ENCODE results near the gene TNFSF13B. TPM values are rescaled to one million over a fixed set of nuclear protein-coding genes. Genes with fewer than 3 reads are reported as not detected.
A peak's percentile ranks its signal among the peaks of the same experiment; 100 is the strongest.
"Not testable (repeated sequence)": the region's sequence is repeated elsewhere in the genome, so short reads cannot be mapped to it uniquely, and the experiment has no call there.

The TNFSF13B gene
- polyA plus RNA-seq, 1 donor: 3.2 TPM

DNA sequence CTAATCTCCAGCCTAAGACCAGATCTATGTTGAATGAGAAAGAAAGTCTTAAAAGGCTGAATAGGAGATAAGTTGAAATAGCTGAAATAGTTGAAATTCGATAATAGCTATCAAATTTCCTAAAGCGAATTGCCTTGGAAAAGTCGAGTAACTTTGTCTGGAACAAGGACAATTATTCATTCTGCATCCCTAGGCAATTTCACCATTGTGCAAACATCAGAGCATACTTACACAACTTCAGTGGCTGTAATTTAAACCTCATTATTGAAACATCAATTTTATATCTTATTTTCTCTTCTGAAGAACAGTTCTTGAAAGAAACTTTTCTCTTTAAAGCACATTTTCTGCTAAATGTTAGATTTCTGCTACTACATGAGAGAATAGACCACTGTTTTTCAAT, 13.6 kb downstream of the TNFSF13B start:
- no peak for DNase-seq

DNA sequence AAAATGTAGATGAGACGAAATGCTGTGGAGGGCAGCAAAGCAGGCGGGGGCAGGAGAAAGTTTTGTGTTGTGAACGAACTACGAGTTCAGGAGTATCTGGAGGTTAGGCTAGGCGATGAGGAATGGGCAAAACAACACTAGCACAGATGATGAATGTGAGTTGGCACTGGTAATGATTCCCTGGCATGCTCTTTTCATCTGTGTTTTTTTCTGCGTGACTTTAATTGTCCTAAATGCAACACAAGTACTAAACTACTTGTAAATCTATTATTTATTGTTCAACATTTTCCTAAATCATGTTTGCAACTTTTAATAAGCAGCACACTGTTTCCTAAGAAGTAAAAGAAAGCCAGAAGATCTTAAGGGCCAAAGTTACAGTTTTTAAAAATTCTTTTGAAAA, 19.2 kb downstream of the TNFSF13B start:
- DNase-seq: no peak

DNA sequence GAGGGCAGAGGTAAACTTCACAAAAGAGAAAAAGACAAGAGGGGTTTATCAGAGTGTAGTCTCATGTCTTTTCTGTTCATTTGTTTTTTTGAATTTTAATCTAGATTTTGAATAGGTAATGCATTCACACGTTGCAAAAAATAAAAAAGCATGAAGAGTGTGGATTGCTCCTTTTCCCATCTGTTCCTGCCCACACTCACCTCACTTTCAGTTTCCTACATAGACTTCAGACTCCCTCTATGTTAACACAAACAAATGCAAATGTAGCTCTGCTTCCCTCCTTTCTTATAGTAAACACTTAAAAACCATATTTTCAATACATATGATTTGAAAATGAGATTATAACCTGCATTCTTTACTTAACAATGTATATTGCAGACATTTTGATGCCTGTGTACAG, 20.3 kb downstream of the TNFSF13B start:
- no peak for DNase-seq

DNA sequence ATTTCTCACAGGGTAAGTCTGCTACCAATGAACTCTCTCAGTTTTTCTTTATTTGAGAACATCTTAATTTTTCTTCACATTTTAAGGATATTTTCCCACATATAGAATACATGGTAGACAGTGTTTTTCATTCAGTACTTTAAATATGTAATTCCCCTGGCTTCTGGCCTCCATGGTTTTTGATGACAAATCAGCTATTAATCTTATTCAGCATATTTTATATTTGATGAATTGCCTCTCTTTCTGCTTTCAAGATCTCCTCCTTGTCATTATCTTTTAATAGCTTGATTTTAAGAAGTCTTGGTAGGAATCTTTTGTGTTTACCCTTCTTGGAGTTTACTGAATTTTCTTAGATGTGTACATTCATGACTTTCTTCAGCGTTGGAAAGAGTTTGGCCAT, 27.6 kb downstream of the TNFSF13B start:
- DNase-seq: no peak

DNA sequence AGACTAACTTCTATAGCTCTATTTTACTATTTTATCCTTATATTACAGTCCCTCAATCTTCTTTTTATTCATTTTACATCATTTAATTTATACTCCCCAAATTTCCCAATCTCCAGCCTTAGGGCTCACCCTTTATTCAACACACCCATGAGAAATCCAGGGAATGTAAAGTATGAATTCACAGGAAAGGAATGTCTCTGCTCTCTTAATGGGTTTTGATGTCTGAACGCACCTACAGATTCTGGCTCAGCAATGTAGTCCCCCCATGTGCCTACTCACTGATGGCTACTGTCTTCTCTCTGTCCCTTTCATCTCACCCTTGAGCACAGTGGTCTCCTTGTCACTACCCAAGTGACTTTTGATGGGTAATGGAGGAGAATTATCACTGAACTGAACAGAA, 32.8 kb downstream of the TNFSF13B start:
- DNase-seq: no peak

DNA sequence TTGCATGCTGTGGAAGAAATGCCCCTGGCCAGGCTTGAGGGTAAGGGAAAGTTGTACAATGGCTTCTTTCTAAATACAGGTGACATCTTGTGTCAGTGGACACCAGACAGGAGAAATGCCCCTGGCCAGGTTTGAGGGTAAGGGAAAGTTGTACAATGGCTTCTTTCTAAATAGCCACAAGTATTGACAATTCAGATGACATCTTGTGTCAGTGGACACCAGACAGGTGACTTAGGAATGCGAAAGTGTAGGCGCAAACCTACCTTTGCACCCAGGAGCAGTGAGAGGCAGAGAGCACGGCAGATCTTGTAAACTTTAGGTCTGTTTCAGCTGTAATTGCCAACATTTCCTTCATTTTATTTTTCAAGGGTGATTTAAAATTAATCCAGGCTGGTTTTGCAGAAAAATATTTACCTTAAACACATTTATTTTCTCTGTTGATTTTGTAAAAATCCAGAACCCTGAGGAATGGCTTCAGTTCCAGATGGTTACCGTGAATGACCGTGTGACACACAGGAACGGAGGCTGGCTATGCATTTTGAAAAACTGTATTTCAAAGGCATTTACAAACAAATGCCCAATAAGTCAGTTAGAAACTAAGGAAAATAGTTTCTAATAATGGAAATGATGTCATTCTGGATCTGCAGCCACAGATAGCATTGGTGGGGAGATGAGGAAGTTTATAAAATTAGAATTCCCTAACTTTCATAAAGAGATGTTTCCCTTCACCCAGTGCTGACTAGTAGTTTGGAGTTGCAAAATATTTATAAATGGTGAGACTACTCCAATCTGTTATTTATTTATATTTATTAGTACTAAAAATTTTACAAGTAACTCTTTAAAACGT, 34.9 kb downstream of the TNFSF13B start:
- DNase-seq: no peak

DNA sequence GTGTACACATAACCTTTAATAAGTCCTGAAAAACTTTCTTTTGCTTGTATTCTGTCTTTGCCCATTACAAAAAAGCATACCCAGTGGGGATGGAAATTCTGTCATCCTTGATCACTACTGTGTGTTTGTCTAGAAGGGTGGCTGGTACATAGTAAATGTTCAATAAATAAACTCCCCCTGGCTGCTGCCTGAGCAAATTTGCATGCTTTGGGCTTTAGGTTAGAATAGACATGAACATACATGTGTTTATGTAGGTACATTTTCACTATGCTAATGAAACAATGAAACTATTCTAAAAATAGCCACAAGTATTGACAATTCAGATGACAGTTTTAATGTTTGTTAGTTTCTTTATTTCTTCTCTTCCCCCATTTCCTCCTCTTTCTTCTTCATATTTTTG, 36.1 kb downstream of the TNFSF13B start:
- DNase-seq: no peak

DNA sequence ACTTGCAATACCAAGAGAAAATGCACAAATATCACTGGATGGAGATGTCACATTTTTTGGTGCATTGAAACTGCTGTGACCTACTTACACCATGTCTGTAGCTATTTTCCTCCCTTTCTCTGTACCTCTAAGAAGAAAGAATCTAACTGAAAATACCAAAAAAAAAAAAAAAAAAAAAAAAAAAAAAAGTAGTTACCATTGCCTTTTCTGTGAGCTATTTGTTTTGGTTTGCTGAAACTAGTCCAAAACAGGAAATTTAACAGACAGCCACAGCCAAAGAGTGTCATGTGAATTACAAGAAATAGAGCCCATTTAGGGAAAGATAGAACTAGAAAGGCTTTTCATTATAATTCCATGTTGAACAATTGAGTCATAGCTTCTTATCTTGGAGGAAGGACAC, 37.3 kb downstream of the TNFSF13B start:
- DNase-seq: no peak

DNA sequence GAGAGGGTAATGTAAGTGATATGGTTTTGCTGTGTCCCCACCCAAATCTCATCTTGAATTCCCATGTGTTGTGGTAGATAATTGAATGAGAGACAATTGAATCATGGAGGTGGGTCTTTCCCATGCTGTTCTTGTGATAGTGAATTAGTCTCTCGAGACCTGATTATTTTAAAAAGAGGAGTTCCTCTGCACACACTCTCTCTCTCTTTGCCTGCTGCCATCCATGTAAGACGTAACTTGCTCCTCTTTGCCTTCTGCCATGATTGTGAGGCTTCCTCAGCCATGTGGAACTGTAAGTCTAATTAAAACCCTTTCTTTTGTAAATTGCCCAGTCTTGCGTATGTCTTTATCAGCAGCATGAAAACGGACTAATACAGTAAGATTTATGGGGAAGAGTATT, 42.1 kb downstream of the TNFSF13B start:
- not testable (repeated sequence) for DNase-seq

DNA sequence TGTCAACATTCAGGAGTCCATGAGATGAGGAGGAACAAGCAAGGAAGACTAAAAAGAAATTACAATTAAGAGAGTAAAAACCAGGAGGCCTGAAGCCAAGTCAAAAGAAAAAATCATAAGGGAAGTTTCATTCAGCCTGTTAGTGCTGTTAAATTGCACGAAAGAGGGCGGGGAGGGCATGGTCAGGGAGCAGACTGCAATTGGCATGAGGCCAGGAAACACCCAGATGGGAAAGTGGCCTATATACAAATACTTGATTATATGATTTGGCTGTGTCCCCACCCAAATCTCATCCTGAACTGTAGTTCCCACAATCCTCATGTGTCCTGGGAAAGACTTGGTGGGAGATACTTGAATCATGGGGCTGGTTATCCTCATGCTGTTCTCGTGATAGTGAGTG, 43.9 kb downstream of the TNFSF13B start:
- DNase-seq: no peak

DNA sequence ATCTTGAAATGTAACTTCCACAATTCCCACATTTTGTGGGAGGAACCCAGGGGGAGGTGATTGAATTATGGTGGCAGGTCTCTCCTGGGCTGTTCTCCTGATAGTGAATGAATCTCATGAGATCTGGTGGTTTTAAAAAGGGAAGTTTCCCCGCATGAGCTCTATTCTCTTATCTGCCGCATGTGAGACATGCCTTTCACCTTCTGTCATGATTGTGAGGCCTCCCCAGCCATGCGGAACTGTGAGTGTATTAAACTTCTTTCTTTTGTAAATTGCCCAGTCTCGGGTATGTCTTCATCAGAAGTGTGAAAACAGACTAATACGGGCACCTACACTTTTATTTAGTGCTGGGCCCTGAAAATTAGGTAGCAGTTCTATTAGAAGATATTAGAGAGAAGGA, 45.8 kb downstream of the TNFSF13B start:
- no peak for DNase-seq

DNA sequence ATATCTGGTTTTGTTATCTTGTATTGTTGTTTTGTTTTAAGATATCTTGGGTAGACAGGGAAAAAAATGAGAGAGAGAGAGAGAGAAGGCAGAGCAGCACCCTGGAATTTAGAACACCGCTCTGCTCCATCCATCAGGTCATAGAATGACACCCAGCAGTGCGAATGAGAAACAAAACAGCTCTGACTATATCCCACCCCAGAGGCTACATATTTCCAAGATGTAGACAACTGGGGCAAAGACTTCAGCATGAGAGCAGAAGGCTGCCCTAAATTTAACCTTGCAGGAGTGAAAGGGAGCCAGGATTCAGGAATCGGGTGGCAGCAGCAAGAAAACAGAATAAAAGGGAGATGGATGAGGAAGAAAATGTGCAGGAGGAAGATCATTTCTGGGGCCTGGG, 46.5 kb downstream of the TNFSF13B start:
- DNase-seq: no peak

DNA sequence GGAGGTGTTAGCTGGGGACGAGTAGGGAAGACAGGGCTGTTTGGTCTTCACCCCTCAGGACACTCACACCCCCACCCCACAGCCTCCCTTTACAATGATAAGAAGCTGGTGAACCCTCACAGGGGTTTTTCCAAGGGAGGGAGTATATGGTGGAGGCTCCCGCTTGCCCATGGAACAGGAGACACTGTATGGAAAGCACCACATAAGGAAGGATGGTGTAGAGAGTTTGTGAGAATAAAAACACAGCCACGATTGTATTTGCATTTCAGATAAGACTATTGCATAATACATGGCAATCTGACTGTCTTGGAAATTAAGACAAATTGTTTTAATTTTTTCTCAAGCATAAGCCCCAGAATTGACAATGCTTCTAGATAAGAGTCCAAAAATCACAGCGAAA, 46.9 kb downstream of the TNFSF13B start:
- DNase-seq: no peak

DNA sequence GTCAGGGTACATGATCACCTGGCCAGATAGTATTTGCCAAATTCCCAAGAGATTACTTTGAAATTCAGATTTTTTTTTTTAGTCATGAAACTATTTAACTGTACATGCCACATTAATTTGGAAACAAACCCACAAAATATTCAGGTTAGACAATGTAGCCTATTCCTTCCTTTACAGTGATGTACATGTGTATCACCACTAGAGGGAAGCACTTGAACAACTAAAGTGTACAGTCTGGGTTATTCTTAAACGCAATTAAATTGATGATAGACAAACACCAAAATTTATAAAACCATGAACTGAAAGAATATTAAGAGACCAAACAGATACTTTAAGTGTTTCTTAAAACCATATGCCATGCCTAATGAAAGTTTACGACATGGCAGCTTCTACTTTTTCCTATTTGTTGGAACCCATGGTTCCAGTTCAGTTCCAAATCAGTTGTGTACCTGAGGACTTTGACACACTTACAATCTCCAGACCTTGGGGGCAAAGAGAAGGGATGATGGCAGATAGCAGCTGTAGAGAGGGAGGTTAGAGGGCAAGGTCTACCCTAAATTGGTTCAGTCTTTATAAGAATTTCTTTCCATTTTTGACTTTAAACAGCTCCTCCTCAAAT, 52.8 kb downstream of the TNFSF13B start:
- peak; percentile 19 for DNase-seq

DNA sequence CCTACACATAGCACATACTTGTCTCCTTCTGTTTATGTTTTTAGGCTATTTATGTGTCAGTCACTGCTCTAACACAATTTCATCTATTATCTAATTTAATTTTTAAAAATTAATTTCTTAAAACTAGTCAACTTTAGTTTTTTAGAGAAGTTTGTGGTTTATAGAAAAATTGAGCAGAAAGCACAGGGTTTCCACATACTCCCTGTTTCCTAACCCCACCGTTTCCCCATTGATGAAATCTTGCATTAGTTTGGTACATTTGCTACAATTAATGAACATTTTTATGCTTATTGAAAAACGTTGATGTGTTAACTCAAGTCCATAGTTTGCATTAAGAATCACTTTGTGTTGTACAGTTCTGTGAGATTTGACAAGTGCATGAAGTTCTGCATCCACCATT, 53.5 kb downstream of the TNFSF13B start:
- no peak for DNase-seq

DNA sequence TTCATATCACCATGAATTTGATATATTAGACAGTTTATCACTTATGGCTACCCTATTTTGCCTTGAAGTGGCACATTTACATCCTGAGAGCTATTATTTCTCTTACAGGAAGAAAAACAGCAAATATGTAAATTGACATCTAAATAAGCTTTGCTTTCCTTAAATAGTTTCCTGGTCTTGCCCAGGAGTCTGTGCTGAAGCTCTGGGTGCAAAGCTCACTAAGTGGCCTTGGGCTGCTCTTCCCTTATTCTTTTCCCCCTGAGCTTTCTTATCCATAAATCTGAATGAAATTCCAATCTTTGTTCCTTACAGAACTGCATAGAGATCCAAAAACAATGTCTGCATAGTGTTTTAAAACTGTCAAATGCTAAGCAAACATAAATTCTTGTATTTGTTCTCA, 56.3 kb downstream of the TNFSF13B start:
- no peak for DNase-seq

DNA sequence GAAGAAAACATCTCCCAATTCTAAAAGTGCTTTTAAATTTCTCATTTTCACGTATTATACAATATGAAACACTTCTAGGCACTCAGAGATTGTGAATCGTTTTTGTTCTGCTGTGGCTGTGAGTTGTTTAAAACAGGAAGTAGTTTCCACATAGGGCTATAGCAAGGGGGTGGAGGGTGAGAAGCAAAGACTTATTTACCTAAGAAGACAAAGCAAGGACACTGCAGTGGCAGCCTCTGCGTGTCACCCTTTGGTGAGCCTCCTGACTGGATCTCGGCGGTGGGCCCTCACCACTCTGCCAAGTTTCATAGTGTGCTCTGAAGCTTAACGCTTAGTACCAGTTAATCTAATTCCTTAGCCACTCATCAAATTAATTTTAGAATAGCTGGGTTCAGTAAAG, 56.8 kb downstream of the TNFSF13B start:
- DNase-seq: no peak

DNA sequence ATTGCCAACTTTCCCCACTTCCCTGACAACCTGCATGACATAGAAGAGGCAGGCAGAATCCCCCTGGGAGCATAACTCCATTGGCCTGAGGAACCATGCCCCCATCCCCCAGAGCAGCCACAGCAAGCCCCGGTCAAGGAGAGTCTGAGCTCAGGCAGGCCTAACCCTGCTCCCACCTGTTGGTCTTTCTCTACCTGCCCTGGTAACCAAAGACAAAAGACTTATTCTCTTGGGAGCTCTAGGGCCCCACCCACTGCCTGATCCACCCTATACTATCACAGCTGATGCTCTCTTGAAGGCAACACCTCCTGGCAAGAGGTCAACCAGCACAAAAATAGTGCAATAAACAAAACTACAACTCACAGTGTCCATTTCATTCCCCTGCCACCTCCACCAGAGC, 59.3 kb downstream of the TNFSF13B start:
- DNase-seq: no peak

DNA sequence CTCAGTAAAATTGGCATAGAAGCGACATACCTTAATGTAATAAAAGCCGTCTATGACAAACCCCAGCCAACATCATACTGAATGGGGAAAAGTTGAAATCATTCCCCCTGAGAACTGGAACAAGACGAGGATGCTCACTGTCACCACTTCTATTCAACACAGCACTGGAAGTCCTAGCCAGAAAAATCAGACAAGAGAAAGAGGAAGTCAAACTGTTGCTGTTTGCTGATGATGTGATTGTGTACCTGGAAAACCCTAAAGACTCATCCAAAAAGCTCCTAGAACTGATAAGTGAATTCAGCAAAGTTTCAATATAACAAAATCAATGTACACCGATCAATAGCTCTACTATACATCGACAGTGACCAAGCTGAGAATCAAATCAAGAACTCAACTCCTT, 63.3 kb downstream of the TNFSF13B start:
- DNase-seq: no peak

DNA sequence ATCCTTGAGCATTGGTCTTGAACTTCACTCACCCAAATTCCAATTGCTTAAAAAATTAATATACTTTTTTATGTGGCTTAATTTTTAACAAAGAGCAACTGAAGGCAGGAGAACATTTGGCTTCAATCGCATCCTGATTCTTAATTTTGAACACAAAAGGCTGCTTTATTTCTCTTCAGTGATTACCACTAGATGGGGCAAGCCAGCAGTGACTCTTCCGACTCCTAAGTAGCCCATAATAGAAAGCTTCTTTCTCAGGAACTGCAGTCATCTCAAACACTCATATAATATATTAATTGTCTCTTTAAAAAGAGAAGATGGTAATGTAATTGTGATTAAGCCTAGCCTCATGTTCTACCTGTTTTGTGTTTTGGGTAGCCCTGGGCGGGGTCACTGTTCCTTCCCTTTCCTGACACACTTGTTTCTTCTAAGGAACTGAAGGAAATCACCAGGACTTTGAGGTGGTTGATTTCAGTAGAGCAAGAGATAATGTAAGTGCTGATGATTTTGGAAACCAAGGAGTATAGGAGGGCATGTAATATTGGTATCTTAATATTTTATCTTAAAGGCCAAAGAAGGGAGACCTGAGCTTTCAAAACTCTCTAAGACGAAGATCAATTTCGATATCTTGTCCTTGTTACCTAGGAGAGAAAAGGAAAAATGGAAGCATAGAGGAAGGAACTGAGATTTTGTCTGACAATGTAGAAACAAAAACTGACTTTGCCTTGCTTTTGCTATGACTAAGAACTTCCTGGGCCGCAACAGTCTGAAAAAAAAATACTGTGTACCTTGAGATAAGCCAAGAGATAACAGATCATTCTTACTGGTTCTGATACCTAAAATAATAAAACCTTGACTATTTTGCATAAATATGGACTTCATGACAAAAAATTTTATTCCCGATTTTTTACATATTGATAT, 73.1 kb downstream of the TNFSF13B start:
- peak; percentile 26 for DNase-seq

DNA sequence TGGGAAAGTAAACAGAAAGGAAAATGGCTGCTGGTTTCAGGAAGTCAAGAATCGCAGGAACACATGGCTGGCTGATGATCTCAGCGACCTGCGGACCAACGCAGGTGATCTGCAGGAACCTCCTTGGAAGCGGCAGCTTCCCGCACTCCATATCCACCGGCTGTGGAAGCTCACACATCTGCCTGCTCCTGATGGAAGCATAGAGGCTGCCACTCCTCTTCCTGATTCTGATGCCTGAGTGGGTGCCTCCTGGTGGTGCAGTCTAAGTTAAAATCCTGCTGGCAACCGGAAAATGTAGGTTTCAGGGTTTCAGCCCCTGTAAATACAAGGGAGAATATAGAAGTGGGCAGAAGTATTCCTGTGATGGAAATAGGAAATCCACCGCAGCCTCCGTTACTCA, 75.5 kb downstream of the TNFSF13B start:
- no peak for DNase-seq

DNA sequence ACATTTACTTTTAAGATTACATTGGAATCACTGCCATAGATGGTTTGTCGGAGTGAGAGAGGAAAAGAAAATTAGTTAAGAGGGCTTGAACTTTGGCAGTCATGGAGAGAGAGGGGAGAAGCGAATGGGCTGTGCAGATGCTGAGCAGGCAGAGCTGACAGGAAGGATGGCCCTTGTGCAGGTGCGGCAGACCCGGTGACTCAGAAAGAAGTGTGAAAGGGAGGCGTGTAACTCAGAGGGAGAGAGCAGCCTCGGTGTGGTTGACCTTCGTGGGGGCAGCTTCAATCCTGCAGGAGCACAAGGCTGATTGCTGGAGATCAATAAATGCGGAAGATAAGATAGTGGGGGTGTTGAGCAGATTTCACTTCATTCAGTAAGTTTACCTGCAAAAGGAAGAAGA, 76.9 kb downstream of the TNFSF13B start:
- DNase-seq: no peak

DNA sequence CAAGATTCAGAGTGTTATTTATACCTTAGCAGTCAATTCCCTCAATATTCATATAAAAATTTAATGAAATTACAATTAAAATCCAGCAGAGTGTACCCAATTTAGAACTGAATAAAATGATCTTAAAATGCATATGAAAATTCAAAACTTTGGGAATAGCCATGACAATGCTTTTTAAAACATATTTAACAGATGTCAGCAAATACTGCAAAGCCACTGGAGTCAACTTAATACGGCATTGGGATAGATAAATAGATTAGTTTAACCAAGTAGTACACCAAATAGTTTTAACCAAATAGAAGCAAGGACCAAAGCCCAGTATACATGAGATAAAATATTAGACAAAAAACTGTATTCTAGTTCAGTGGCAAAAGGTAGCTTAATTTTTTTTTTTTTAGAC, 79.8 kb downstream of the TNFSF13B start:
- DNase-seq: no peak

All from hindlimb muscle (tissue), 1 donor.